Skin epidermis (tissue), 12 donors: ENCODE measurements around the gene KLHDC3.

Experiments
- H3K27ac ChIP-seq, 21 experiments: fragments of 200-600 bp; sonication (generic) in 11 of 21; one replicate each; pipeline ENCODE4 v1.5.0; 2020; ENCODE audit warnings: mild to moderate bottlenecking in 3 of 21, inconsistent platforms in 2 of 21, moderate library complexity in 2 of 21
- H3K4me3 ChIP-seq, 7 experiments: fragments of 200-600 bp; sonication (generic) in 2 of 7; one replicate each; pipeline ENCODE4 v1.5.0; 2020; ENCODE audit warnings: inconsistent platforms in 2 of 7, mild to moderate bottlenecking in 2 of 7, moderate library complexity in 1 of 7

KLHDC3 gene, protein sequence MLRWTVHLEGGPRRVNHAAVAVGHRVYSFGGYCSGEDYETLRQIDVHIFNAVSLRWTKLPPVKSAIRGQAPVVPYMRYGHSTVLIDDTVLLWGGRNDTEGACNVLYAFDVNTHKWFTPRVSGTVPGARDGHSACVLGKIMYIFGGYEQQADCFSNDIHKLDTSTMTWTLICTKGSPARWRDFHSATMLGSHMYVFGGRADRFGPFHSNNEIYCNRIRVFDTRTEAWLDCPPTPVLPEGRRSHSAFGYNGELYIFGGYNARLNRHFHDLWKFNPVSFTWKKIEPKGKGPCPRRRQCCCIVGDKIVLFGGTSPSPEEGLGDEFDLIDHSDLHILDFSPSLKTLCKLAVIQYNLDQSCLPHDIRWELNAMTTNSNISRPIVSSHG

DNA sequence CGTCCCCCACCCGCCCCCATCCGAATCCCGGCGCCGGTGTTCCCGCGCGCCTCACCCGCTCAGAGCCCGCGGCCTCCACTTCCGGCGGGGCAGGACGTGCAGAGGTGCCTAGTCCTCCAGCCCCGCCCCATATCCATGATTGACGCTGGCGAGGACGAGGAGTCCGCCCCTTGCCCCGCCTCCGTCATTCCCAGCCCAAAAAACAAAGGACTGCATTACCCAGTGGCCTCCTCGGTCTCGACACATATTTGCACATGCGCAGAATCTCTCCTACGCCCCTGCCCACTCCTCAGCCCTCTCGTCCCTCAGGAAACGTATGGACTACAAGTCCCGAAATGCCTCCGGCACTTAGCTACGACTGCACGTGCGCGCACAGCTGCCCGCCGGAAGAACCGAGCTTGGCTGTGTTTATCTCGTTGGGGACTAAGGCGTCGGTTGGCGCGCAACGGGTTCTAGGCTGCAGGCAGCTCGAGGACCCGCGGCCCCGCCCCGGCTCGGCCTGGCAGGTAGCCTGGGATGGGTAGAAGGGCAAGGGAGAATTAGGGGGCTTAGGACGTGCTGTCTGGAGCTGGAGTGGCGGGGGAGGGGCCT lies at the start of gene KLHDC3, which contains the start of gene MEA1:
KLHDC3 (plus strand) TSS at position 407 of the 591 bp plus-strand sequence. CDS start 2,944 bp downstream, outside the sequence.
MEA1 (minus strand) TSS at position 104 of the 591 bp plus-strand sequence. CDS start 133 bp downstream, outside the sequence.
- Histone ChIP-seq H3K4me3 (peak within 1 kb of the TSS; percentile 50 to 78 (median 73)), H3K27ac (peak within 1 kb of the TSS in 20 of 21 experiments; percentile 63 to 92 (median 83))

DNA sequence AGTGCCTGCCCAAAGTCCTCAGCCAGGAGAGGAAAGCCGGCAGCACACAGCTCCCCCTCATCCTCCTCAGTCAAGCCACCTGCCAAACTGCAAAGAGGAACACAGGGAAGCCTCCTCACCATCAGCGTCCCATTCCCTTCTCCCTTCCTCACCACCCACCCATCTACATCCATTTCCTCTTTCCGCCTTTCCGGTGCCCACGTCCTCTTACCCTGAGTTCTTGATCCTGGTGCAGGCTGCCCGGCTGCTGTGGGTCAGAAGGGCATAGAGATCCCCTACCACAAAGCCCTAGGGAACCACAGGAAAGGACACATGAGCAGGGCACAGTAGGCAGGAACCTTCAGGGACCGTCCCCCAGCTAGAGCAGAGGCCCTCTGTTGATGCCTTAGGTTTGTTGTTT lies 47.5 kb upstream of the KLHDC3 start:
- Histone ChIP-seq H3K27ac (no peak overlapping the region), H3K4me3 (no peak overlapping the region)

DNA sequence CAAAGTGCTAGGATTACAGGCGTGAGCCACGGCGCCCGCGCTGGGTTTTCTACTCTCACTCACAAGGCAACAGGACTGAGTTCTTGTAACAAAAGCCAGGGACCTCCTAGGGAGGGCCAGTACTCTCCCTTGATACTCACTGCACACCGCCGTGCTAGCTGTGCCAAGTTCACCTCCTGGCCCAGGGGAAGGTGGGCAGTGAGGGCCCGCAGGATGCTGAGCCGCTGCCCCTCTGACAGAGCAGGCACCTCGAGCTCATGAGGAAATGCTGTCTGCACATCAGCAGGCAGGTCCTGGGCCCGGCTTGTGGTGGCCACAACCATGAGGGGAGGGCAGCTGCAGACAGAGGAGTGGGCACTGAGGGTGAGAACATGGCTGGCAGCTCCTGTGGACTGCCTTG lies 46.8 kb upstream of the KLHDC3 start:
- Histone ChIP-seq H3K4me3 (no peak overlapping the region), H3K27ac (no peak overlapping the region)

DNA sequence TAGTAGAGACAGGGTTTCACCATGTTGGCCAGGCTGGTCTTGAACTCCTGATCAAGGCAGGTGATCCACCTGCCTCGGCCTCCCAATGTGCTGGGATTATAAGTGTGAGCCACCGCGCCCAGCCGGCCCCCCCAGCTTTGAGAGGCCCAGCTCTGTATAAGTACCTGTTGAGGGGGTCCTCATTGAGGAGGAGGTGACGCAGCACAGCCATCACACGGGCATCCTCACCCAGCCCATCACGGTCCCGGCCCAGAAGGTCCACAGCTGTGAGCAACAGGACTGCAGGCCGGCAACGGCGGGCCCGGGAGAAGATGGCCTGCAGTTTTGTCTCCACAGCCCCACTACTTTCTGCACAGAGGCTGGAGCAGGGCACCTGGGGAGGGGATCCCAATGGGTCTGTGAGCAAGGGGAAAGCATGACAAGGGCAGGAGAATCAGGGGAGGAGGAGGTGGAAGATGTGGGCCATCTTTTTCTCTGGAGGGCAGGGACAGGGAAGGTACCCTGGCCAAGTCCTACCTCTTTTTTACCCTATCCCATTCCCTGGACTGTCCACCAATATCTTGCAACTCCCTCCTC lies 45.8 kb upstream of the KLHDC3 start:
- no peak overlapping the region for H3K27ac ChIP-seq
- H3K4me3 ChIP-seq: no peak overlapping the region

DNA sequence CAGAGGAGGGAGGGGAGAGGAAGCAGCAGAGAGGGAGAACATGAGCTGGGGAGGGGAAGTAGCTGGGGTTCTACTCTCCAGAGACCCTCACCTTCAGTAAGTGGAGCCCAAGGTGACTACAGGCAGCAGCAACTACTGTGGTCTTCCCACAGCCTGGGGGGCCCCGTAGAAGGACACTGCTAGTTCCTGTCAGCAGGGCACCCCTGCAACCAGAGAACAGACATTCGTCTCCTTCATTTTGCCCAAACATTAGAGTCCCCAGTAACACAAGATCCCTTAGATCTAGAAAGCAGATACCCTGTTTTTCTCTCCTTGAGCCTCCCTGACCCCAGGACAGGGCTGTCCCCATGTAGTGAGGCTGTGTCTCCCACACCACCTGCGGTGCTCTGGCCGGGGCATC lies 45.3 kb upstream of the KLHDC3 start:
- Histone ChIP-seq H3K4me3 (no peak overlapping the region), H3K27ac (no peak overlapping the region)

DNA sequence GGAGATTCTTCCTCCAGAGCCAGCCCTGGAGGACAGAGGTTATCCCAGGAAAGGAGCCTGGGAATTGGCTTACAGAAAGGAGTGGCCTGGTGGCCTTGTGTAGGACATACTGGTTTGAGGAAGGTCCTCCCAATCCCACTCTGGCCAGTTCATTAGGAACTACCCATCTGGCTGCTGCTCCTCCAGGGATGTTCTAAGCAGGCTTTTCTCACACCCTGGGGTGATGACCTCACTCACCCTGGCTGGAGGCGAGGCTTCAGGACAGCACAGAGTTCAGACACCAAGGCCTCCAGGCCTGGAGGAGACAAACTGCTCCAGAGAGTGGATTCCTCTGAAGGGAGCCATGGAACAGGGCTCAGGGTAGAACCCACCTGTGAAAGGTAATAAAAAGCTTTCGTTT lies 44.6 kb upstream of the KLHDC3 start:
- no peak overlapping the region for H3K4me3 ChIP-seq
- H3K27ac ChIP-seq: no peak overlapping the region

DNA sequence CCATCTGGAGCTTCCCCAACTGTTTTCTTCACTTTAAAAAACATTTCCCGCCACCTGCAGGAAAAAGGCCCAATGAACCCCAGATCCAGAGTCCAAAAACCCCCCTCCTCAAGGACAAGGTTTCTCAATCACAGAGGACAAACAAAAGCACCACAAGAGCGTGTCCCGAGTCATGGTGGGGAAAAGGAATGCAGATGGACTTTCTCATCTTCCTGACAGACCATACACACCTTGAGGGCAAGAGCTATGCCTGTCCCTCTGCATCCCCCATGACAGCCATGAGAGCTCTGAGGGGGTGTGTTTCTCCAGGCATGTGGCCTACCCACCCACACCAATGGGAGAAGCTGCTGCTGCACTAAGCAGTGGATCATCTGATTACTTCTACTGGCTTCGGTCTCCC lies 44.1 kb upstream of the KLHDC3 start:
- no peak overlapping the region for H3K27ac ChIP-seq
- no peak overlapping the region for H3K4me3 ChIP-seq

DNA sequence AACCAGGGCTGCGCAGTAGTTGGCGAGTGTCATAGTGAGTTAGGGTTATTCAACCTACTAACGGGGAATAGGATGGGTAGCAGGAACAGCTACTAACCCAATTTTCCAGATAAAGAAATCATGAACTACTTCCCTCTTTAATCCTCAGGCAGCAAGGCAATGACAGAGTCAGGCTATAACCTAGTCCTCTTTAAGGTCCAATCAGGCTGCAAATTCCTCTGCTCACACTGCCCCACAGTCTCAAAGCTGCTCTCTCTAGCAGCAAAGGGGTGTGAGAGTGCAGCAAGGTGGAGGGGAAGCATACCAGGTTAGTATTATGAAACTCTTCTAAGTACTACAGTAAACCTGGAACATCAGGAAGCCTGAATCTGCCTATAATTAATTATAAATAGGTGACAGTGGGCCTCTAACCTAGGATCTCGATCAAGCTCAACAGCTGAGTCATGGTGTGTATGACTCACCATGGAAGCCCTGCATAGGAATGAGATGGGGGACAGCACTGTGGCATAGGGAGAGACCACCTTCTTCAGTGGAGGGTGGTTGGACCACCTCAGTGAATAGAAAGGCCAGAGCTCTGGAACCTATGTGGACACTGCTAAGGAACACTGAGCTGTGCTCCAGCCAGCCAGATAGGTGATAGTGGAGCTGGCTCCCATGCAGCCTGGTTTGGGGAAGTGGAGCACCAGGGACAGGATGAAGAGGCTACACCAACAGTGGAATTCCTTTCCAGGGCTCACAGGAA lies 43.0 kb upstream of the KLHDC3 start:
- no peak overlapping the region for H3K27ac ChIP-seq
- no peak overlapping the region for H3K4me3 ChIP-seq

DNA sequence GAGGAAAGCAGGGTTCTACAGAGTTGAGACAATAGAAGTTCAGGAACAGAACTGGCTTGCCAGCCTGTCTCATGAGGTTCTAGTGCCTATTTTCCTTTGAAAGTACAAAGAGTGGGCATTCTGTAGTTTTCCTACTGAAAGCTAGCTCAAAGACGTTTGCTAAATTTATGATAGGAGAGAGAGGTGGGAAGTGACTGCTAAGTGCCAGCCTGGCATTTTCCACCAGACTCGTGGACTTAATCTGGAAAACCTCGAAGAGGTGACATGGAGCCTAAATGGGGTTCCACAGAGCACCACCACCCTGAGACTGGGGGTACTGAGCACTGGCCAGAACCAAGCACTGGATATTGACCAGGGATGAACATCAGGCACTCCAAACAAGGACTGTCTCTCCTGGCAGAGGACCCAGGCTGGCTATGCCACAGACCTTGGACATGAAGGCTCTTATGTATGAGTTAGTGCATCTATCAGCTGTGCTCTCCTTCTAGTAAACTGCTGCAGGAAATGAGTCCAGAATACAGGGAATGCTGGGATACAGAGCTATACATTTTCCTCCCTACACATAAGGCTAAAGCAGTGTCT lies 42.2 kb upstream of the KLHDC3 start:
- H3K4me3 ChIP-seq: no peak overlapping the region
- H3K27ac ChIP-seq: no peak overlapping the region

DNA sequence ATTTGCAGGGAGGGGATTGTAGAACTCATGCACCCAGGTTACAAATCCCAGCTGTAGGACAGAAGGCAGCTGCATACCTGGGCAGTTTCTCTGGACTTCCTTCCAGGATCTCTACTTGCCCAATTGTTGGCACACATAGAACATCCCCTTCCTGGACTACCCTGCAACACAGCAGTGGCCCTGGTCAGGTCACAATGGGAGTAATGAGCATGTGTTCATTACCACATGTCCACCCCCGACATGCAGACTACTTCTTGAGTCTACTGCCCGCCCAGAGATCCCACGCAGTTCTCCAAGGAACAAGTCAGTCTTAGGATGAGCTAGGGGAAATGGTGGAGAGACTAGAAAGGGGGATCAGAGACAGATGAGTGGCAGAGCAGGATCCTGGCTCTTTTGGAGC lies 40.1 kb upstream of the KLHDC3 start:
- H3K27ac ChIP-seq: no peak overlapping the region
- no peak overlapping the region for H3K4me3 ChIP-seq

DNA sequence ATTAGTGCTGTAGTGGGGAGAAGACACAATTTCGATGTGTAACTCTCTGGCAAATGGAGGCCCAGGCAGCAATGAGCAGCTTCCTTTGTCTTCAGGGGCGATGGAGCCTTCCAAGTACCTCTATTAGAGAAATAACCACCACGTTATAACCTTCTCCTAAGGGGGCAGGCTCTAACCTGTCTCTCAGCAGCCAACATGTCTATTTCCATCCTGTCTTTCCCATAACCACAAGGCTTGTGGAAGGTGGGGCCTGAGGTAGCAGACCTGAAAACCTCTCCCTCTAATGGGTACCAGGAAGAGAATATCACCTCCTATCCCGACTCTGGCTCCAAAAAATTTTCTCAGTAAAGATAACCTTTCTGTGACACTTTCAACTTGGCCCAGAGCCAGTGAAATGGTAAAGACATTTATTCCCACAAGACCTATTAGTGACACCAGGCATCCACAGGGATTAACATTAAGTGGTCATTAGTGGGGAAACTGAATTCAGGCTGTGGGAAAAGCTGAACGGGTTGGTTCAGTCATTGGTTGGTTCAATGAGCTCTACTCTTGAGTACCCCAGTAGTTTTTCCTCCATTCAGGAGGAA lies 39.0 kb upstream of the KLHDC3 start:
- H3K4me3 ChIP-seq: no peak overlapping the region
- H3K27ac ChIP-seq: peak overlapping the region in 1 of 21 experiments; percentile 11

DNA sequence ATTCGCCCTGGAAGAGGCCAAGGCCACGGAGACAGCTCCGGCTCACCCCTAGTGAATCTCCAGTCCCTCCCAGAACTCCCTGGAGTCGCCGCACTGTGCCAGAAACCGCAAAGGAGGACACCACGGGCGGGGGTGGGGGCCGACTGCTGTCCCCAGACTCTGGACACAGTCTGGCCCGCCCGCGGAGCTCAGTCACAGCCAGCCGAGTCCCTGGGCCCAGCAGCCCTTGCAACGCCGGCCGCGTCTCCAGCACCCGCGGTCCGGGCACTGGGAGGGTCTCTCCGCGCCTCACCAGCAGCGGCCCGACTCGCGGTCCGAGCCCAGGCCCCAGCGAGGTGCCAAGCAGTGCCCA lies 35.6 kb upstream of the KLHDC3 start:
- peak overlapping the region; percentile 68 to 99 (median 93) for H3K27ac ChIP-seq
- peak overlapping the region; percentile 91 to 99 (median 96) for H3K4me3 ChIP-seq

DNA sequence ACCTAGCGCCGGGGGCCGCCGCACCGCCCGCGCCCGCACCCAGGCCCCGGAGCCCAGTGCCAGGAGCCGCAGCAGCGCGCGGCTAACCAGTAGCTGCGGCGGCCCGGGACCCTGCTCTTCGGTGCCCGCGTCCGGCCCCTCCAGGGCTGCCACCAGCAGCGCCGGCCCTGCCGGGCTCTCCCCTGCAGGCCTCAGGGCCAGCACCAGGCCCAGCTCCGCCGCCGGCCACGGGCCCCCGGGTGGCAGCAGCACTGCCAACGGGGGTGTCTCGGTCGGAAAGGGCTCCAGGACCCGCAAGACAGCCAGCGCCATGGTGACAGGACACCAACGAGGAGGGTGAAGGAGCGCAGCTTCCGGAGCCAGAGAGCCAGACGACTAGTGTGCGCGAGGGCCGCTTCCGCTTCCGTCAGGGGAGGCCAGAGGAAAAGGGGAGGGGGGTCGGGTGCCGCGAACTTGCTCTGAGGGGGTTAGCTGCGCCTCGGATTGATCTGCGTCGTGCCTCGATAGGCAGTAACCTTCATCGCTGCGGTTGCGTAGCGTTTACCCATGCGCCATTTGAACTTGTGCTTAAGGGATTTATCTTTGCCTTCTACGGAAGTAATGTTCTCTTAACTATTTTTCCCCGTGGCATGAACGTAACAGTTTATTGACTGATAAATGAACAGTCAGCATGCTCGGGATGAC lies 35.1 kb upstream of the KLHDC3 start, which contains the start of gene PEX6:
PEX6 (minus strand) TSS at position 343 of the 684 bp plus-strand sequence; CDS start at position 312, 31 bp downstream.
- Histone ChIP-seq H3K27ac (peak within 1 kb of the TSS; percentile 68 to 99 (median 93)), H3K4me3 (peak within 1 kb of the TSS; percentile 91 to 99 (median 96))

DNA sequence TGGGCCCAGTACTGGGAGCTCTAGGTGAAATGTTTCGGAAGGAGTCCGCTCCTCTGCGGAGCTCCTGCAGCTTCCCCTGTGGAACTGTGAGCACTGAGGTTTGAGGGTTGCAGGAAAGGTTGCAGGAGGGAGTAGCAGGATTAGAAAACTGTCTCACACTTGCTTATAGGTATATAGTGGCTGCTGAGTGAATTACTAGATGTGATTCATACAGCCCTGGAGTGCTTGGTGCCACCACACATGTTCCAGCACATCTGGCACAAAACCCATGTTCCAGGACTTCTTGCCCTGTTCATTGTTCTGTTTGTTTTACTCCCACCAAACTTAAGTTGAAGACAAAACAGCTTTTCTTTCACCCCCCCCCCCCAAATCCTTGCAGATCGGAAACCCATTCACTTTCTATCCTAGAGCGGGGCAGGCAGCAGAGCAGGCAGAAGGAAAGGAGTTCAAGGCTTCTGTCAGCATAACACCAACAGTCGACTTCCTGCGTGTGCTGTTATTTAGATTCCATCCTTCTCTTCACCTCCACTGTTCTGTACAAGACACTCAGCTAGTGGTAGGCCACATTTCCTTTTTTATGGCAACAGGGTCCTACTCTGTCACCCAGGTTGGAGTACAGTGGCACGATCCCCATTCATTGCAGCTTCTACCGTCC lies 34.4 kb upstream of the KLHDC3 start:
- H3K4me3 ChIP-seq: peak overlapping the region; percentile 91 to 99 (median 96)
- peak overlapping the region in 20 of 21 experiments; percentile 89 to 99 (median 93) for H3K27ac ChIP-seq

DNA sequence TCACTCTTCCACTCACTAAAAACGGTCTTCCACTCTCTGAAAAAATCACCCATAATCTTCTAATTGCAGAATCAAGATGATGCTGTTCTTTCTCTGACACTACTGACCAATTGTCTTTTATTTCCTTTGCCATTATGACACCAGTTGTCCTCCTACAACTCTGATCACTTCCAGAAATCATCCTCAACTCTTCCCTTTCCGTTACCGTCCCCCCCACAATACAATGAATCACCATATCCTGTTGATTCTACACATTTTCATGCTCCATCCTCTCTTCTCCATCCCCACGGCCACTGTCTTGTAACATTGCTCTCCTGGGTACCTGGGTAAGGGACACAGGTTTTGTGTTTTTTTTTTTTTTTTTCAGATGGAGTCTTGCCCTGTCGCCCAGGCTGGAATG lies 32.2 kb upstream of the KLHDC3 start:
- Histone ChIP-seq H3K4me3 (no peak overlapping the region), H3K27ac (no peak overlapping the region)

DNA sequence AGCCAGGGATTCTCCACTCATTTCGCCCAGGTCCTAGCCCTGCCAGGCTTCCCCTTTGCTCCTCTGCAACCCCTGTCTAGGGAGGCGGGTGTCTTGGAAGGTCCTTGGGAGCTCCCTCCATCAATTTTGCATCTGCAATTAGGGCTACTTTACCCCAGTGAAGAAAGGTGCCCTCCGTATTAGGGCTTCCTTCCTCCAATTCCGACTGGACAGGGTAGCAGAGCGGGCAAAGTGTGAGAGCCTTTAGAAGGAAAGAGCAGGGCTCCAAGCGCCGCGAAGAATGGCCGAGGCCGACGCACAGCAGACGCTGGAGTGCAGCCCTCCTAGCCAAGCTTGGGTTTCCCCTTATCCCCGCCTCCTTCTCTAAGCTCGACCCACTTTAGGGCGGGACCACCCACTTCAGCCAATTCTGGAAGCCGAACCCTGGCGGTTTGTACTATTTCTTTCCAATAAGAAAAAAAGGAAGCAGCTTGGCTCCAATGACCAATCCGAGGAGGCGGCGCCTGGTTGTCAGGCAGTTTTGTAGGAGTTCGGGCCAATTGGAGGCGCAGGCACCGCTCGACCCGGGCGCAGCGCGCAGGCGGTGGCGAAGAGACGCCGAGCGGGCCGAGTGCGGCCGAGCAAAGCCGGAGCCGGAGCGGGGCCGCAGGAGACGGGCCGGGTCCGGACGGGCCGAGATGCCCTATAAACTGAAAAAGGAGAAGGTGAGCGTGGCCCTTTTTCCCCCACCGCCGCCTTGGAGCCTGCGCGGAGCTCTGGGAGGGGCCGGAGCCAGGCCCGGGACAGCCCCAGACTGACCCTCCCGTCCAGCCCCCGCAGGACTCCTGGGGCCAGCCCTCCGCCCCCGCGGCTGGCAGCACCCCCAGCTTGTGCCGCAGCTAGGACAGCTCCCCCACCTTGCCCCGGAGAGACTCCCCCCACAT lies 29.8 kb upstream of the KLHDC3 start, which contains the start of gene PPP2R5D:
PPP2R5D (plus strand) TSS at position 570 of the 923 bp plus-strand sequence; CDS start at position 678, 108 bp downstream.
- H3K27ac ChIP-seq: peak within 1 kb of the TSS; percentile 71 to 97 (median 89)

DNA sequence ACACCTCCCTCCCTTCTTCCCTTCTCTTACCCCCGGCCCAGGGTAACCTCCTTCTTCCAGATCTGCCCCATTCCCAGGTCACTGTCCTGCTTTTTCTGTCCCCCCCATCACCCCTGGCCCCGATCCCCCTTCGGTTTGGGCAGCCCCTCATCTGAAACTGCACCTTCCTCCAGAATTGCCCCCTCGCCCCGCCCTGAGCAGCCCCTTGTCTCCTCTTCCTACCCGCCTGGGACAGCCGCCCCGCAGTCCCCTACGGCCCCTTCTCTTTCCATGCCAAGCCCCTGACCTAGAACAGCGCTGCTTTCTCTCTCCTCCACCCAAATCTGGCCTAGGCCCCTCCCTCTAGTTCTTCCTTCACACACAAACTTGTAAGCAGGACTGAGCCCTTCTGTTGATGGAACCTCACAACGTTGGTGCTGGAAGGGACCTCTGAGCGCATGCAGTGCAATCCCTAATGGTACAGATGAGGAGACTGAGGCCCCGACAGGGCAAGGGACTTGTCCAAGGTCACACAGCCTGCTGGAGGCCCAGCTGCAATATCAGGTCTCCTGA lies 29.0 kb upstream of the KLHDC3 start:
- peak overlapping the region; percentile 59 to 92 (median 75) for H3K4me3 ChIP-seq
- H3K27ac ChIP-seq: peak overlapping the region in 20 of 21 experiments; percentile 71 to 97 (median 89)

More for the DNA sequence above, 29.8 kb upstream of the KLHDC3 start, which contains the start of gene PPP2R5D:
- H3K4me3 ChIP-seq: peak within 1 kb of the TSS; percentile 59 to 92 (median 75)
